H1 (cell line): Measurements from ENCODE around the gene CREBL2. TPM values are rescaled to one million over a fixed set of nuclear protein-coding genes. Genes with fewer than 3 reads are reported as not detected.

ENCODE experiments used
- CTCF ChIA-PET: fragments of 300-600 bp; sonication (Branson Sonifier 250); formaldehyde crosslinking; loops from one replicate; lab custom pipeline; 2021; ENCODE audit not compliant: partially characterized antibody; lab: Charles Lee
- POLR2A ChIA-PET: fragments of 300-600 bp; sonication (Branson Sonifier 250); formaldehyde crosslinking; loops from one replicate; lab custom pipeline; 2021; ENCODE audit warnings: inconsistent platforms; ENCODE audit not compliant: partially characterized antibody; lab: Charles Lee
- DNase-seq, 2 experiments: peaks; one replicate each; pipeline versions ENCODE4 v3.0.0 to v3.0.0-alpha.2; 2010 to 2022; ENCODE audit warnings: low spot score in 2 of 2, low read depth in 1 of 2, mixed read lengths in 1 of 2
- FAIRE-seq: peaks from 2 replicates; lab custom pipeline; 2011; peaks lifted over from hg19 to GRCh38; lab: Jason Lieb, UNC
- H2AFZ ChIP-seq: 2 replicates; pipeline ENCODE4 v1.8.1; 2012; ENCODE audit warnings: low read length, inconsistent platforms
- H2AK5ac ChIP-seq: 2 replicates; pipeline ENCODE4 v1.6.1; 2013; ENCODE audit warnings: low read depth, low read length
- H2BK120ac ChIP-seq: replicated peaks from 2 replicates; pipeline ENCODE3; 2013; ENCODE audit warnings: low read depth, low read length, inconsistent platforms
- H2BK12ac ChIP-seq: 2 replicates; pipeline ENCODE4 v1.6.1; 2013; ENCODE audit warnings: low read depth, low read length
- H2BK15ac ChIP-seq: 2 replicates; pipeline ENCODE4 v1.6.1; 2013; ENCODE audit warnings: low read length
- H2BK20ac ChIP-seq: 2 replicates; pipeline ENCODE4 v1.6.1; 2013; ENCODE audit warnings: low read length
- H2BK5ac ChIP-seq: 2 replicates; pipeline ENCODE4 v1.6.1; 2013; ENCODE audit warnings: low read depth, low read length
- H3K14ac ChIP-seq: 2 replicates; pipeline ENCODE4 v1.6.1; 2013; ENCODE audit warnings: inconsistent platforms; ENCODE audit not compliant: insufficient read length
- H3K18ac ChIP-seq: 2 replicates; pipeline ENCODE4 v1.6.1; 2013; ENCODE audit warnings: low read length; ENCODE audit errors: extremely low read depth
- H3K23ac ChIP-seq: 2 replicates; pipeline ENCODE4 v1.6.1; 2013; ENCODE audit warnings: inconsistent platforms; ENCODE audit not compliant: insufficient read length
- H3K23me2 ChIP-seq: 2 replicates; pipeline ENCODE4 v1.6.1; 2013; ENCODE audit warnings: low read depth, low read length
- H3K27ac ChIP-seq: 2 replicates; pipeline ENCODE4 v1.6.1; 2011; ENCODE audit warnings: low read depth, low read length, inconsistent platforms
- H3K27me3 ChIP-seq, 4 experiments: replicated peaks in 1 of 4; 1 replicate in 1 of 4; 2 replicates in 3 of 4; pipeline versions ENCODE4 v1.6.1 to v1.8.1; 2011 to 2013; ENCODE audit warnings: low read length in 3 of 4, mild to moderate bottlenecking in 3 of 4, inconsistent platforms in 2 of 4, mixed read lengths in 2 of 4, moderate library complexity in 1 of 4; ENCODE audit not compliant: control insufficient read depth in 3 of 4, insufficient read depth in 3 of 4; ENCODE audit errors: extremely low read depth in 1 of 4
- H3K36me3 ChIP-seq, 4 experiments: 2 replicates each; pipeline versions ENCODE4 v1.6.1 to v1.8.1; 2011 to 2013; ENCODE audit warnings: mild to moderate bottlenecking in 4 of 4, low read length in 3 of 4, moderate library complexity in 2 of 4, control low read depth in 1 of 4, inconsistent platforms in 1 of 4; ENCODE audit not compliant: insufficient read depth in 4 of 4, control insufficient read depth in 2 of 4
- H3K4ac ChIP-seq: replicated peaks from 2 replicates; pipeline ENCODE3; 2013; ENCODE audit warnings: low read length, low read depth, mixed read lengths, inconsistent platforms; ENCODE audit not compliant: insufficient read length
- H3K4me1 ChIP-seq, 4 experiments: replicated peaks in 1 of 4; 1 replicate in 1 of 4; 2 replicates in 3 of 4; pipeline versions ENCODE4 v1.6.1 to v1.8.1; 2011 to 2013; ENCODE audit warnings: low read length in 3 of 4, inconsistent platforms in 2 of 4, mixed read lengths in 1 of 4; ENCODE audit not compliant: insufficient read depth in 4 of 4, control insufficient read depth in 3 of 4
- H3K4me2 ChIP-seq, 2 experiments: 2 replicates each; pipeline versions ENCODE4 v1.6.1 to v1.8.1; 2011 to 2013; ENCODE audit warnings: low read depth in 2 of 2, low read length in 2 of 2, control low read depth in 1 of 2, inconsistent platforms in 1 of 2, mild to moderate bottlenecking in 1 of 2; ENCODE audit not compliant: insufficient read depth in 1 of 2
- H3K4me3 ChIP-seq, 4 experiments: fragments of 200-600, 300-600 bp in 1 of 4; sonication (generic), shearing (Covaris generic), sonication (Bioruptor Twin) in 1 of 4; 2 replicates each; pipeline versions ENCODE4 v1.5.1 to v1.8.1; 2011 to 2016; ENCODE audit warnings: low read length in 4 of 4, low read depth in 3 of 4, control low read depth in 2 of 4, inconsistent platforms in 2 of 4, mild to moderate bottlenecking in 2 of 4, mixed read lengths in 1 of 4, moderate library complexity in 1 of 4; ENCODE audit not compliant: insufficient read depth in 2 of 4; ENCODE audit errors: extremely low read depth in 1 of 4
- H3K56ac ChIP-seq: replicated peaks from 2 replicates; pipeline ENCODE3; 2013; ENCODE audit warnings: low read depth, mild to moderate bottlenecking, mixed read lengths, low read length, inconsistent platforms; ENCODE audit not compliant: insufficient read length
- H3K79me1 ChIP-seq: 2 replicates; pipeline ENCODE4 v1.6.1; 2013; ENCODE audit warnings: low read depth, low read length, control low read depth
- H3K79me2 ChIP-seq, 2 experiments: 2 replicates each; pipeline versions ENCODE4 v1.6.1 to v1.8.1; 2012 to 2013; ENCODE audit warnings: low read length in 2 of 2, mild to moderate bottlenecking in 2 of 2, inconsistent platforms in 1 of 2; ENCODE audit not compliant: insufficient read depth in 2 of 2, control insufficient read depth in 1 of 2
- H3K9ac ChIP-seq, 4 experiments: replicated peaks in 1 of 4; 1 replicate in 1 of 4; 2 replicates in 3 of 4; pipeline versions ENCODE4 v1.6.1 to v1.8.1; 2011 to 2013; ENCODE audit warnings: low read depth in 3 of 4, low read length in 3 of 4, control low read depth in 2 of 4, mild to moderate bottlenecking in 2 of 4, moderate library complexity in 2 of 4, inconsistent platforms in 1 of 4; ENCODE audit errors: extremely low read depth in 1 of 4
- H3K9me3 ChIP-seq, 2 experiments: 2 replicates each; pipeline versions ENCODE4 v1.6.1 to v1.8.1; 2012 to 2013; ENCODE audit warnings: mild to moderate bottlenecking in 2 of 2, moderate library complexity in 2 of 2, control low read depth in 1 of 2, inconsistent platforms in 1 of 2, low read depth in 1 of 2, low read length in 1 of 2, mixed read lengths in 1 of 2; ENCODE audit not compliant: insufficient read depth in 2 of 2
- H4K20me1 ChIP-seq, 2 experiments: replicated peaks in 1 of 2; 2 replicates each; pipeline versions ENCODE3 to v1.8.1; 2011 to 2013; ENCODE audit warnings: inconsistent platforms in 2 of 2, low read length in 2 of 2, mild to moderate bottlenecking in 1 of 2; ENCODE audit not compliant: insufficient read depth in 2 of 2, control insufficient read depth in 1 of 2
- H4K5ac ChIP-seq: 2 replicates; pipeline ENCODE4 v1.6.1; 2013; ENCODE audit warnings: low read length, low read depth, mixed read lengths, inconsistent platforms; ENCODE audit not compliant: insufficient read length
- H4K8ac ChIP-seq: 2 replicates; pipeline ENCODE4 v1.8.0; 2013; ENCODE audit warnings: mild to moderate bottlenecking, moderate library complexity, low read length, inconsistent platforms; ENCODE audit not compliant: insufficient read depth; ENCODE audit errors: extremely low read depth
- H4K91ac ChIP-seq: replicated peaks from 2 replicates; pipeline ENCODE3; 2013; ENCODE audit warnings: low read length, mixed read lengths, inconsistent platforms; ENCODE audit not compliant: insufficient read length
- ATF3 ChIP-seq: IDR thresholded peaks from 2 replicates; pipeline ENCODE4 v1.6.1; 2011; ENCODE audit warnings: low read depth, mild to moderate bottlenecking, low read length; ENCODE audit not compliant: insufficient read depth
- BCL11A ChIP-seq, 2 experiments: IDR thresholded peaks; one replicate each; pipeline ENCODE4 v1.6.1; 2011; ENCODE audit warnings: low read depth in 2 of 2, low read length in 2 of 2, mild to moderate bottlenecking in 2 of 2
- BRCA1 ChIP-seq: IDR thresholded peaks from 2 replicates; pipeline ENCODE4 v1.6.1; 2012; ENCODE audit warnings: low read depth, low read length, improper control_type of control experiment
- CHD1 ChIP-seq: IDR thresholded peaks from 2 replicates; pipeline ENCODE4 v1.6.1; 2012; ENCODE audit warnings: low read depth, low read length, improper control_type of control experiment
- CREB1 ChIP-seq: IDR thresholded peaks from 2 replicates; pipeline ENCODE4 v1.6.1; 2012; ENCODE audit warnings: inconsistent platforms
- EGR1 ChIP-seq: IDR thresholded peaks from 2 replicates; pipeline ENCODE4 v1.6.1; 2011; ENCODE audit warnings: low read depth, low read length, borderline replicate concordance
- EZH2 ChIP-seq: fragments of 200-600 bp; sonication (generic); IDR thresholded peaks from 2 replicates; pipeline ENCODE4 v1.7.1; 2012; ENCODE audit warnings: low read depth, mild to moderate bottlenecking, moderate library complexity, low read length, inconsistent platforms; ENCODE audit not compliant: severe bottlenecking
- GABPA ChIP-seq: IDR thresholded peaks from 2 replicates; pipeline ENCODE4 v1.6.1; 2011; ENCODE audit warnings: mild to moderate bottlenecking, low read length, moderate library complexity, borderline replicate concordance; ENCODE audit not compliant: insufficient read depth
- KDM4A ChIP-seq: IDR thresholded peaks from one replicate; pipeline ENCODE4 v1.7.1; 2012; ENCODE audit warnings: low read depth, mild to moderate bottlenecking, moderate library complexity, low read length, inconsistent platforms; ENCODE audit not compliant: severe bottlenecking
- MAX ChIP-seq: IDR thresholded peaks from 2 replicates; pipeline ENCODE4 v1.6.1; 2012; ENCODE audit warnings: inconsistent platforms
- RBBP5 ChIP-seq: IDR thresholded peaks from 2 replicates; pipeline ENCODE4 v1.7.1; 2012; ENCODE audit warnings: low read depth, mild to moderate bottlenecking, inconsistent platforms, low read length, moderate library complexity, borderline replicate concordance
- RXRA ChIP-seq: IDR thresholded peaks from 2 replicates; pipeline ENCODE4 v1.6.1; 2011; ENCODE audit warnings: low read depth, mild to moderate bottlenecking, low read length, moderate library complexity; ENCODE audit not compliant: insufficient read depth
- SAP30 ChIP-seq: fragments of 300-600 bp; sonication (generic); IDR thresholded peaks from 2 replicates; pipeline ENCODE4 v1.7.1; 2012; ENCODE audit warnings: low read length, moderate library complexity, mild to moderate bottlenecking, inconsistent platforms; ENCODE audit not compliant: insufficient read depth, insufficient replicate concordance
- SRF ChIP-seq: IDR thresholded peaks from 2 replicates; pipeline ENCODE4 v1.6.1; 2011; ENCODE audit warnings: mild to moderate bottlenecking, low read depth, low read length, moderate library complexity
- polyA plus RNA-seq, 7 experiments: library from polyadenylated mRNA; depleted of rRNA in 3 of 7; stranded (reverse) in 5 of 7; unstranded in 2 of 7; fragments of >200 nt in 5 of 7; fragments of 200-250 nt in 2 of 7; gene quantifications; 1 replicate in 5 of 7; 2 replicates in 1 of 7; 4 replicates in 1 of 7; pipeline versions ENCODE4 v1.2.1 to v1.2.3, GENCODE V29; 2011 to 2013; ENCODE audit warnings: missing spikeins in 2 of 7, mixed read lengths in 2 of 7
- total RNA-seq: library from RNA; stranded (reverse); fragmentation: NEBNext Ultra II Directional; extraction: Animal tissue kit (Norgen Biotek cat#: 25700); gene quantifications from 2 replicates; pipeline ENCODE4 v1.2.1, GENCODE V29; 2021

The CREBL2 gene
- total and polyA plus RNA-seq, 2 of the 8 experiments (the other 6 are each of a cell fraction or from before 2014, with no cell fraction given), result 9.8 to 18.3 TPM

GRCh38 chr12:12651752-12652151 is 40.1 kb downstream of the CREBL2 start:
- no peak overlapping the region for H3K14ac ChIP-seq
- H3K4me3 ChIP-seq, result no peak overlapping the region
- peaks cover 0 to 8% (median 3%) of the 10 kb centered on the region in 4 experiments; a peak in 4 of 8 replicates for H3K36me3 ChIP-seq
- no peak overlapping the region for H2BK120ac ChIP-seq
- H3K23me2 ChIP-seq, result no peaks in the 10 kb centered on the region
- H3K27me3 ChIP-seq, result no peaks in the 10 kb centered on the region
- no peak overlapping the region for H2BK12ac ChIP-seq
- no peak overlapping the region for H3K9ac ChIP-seq
- no peaks in the 10 kb centered on the region for H4K20me1 ChIP-seq
- H3K4ac ChIP-seq, result no peak overlapping the region
- no peak overlapping the region for H3K27ac ChIP-seq
- no peak overlapping the region for H3K56ac ChIP-seq
- FAIRE-seq (no peak), DNase-seq (no peak)
- ChIA-PET POLR2A (no interaction called here), CTCF (interaction anchor here (0.7 to 1.7 kb wide), 2 partner anchors 9 to 275 kb away, joined by 3 to 5 read pairs; no protein-coding TSS in a partner anchor)
- no peak overlapping the region for H4K8ac ChIP-seq
- H4K91ac ChIP-seq, result no peak overlapping the region
- H2AK5ac ChIP-seq, result no peak overlapping the region
- H3K23ac ChIP-seq, result no peak overlapping the region
- H4K5ac ChIP-seq, result no peak overlapping the region
- no peaks in the 10 kb centered on the region for H3K79me1 ChIP-seq
- no peak overlapping the region for H3K4me2 ChIP-seq
- no peak overlapping the region for H2BK5ac ChIP-seq
- H2BK15ac ChIP-seq, result no peak overlapping the region
- H3K18ac ChIP-seq, result no peak overlapping the region
- no peak overlapping the region for H2AFZ ChIP-seq
- H2BK20ac ChIP-seq, result no peak overlapping the region
- H3K4me1 ChIP-seq, result 0 out of 7 replicates have a peak, but pooled peaks cover 0 to 2% (median 0%) of the 10 kb centered on the region in 4 experiments
- TF ChIP-seq RBBP5 (no peak), BCL11A (IDR thresholded peaks at IDR 0.05; ENCODE audit: low read depth in 2 of 2, low read length in 2 of 2) (no peak), CHD1 (no peak), BRCA1 (no peak), EZH2 (no peak), EGR1 (no peak), SRF (no peak), KDM4A (no peak), MAX (no peak), ATF3 (no peak), CREB1 (no peak), RXRA (no peak), SAP30 (no peak), GABPA (no peak)
- TF ChIP-seq, all 59 proteins: peak for 0
- peaks cover 24 to 34% of the 10 kb centered on the region in 2 experiments for H3K9me3 ChIP-seq
- no peaks in the 10 kb centered on the region for H3K79me2 ChIP-seq
